GM06990 (cell line): ENCODE measurements around the gene IQSEC1.

ENCODE experiments used
- DNase-seq: peaks from one replicate; pipeline ENCODE4 v3.0.0-alpha.2; 2011; ENCODE audit not compliant: insufficient read length; ENCODE audit errors: extremely low read depth
- H3K27me3 ChIP-seq: replicated peaks from 2 replicates; pipeline ENCODE4 v1.6.0; 2011; ENCODE audit warnings: low read length; ENCODE audit not compliant: control insufficient read depth, insufficient read depth
- H3K36me3 ChIP-seq: 2 replicates; pipeline ENCODE4 v1.5.1; 2011; ENCODE audit warnings: low read length; ENCODE audit not compliant: control insufficient read depth, insufficient read depth
- H3K4me3 ChIP-seq: replicated peaks from 2 replicates; pipeline ENCODE4 v1.5.1; 2011; ENCODE audit warnings: low read depth, mild to moderate bottlenecking, control low read depth, low read length
- TF ChIP-seq, protein P1 (sequence below): IDR thresholded peaks from 2 replicates; pipeline ENCODE4 v1.5.1; 2011; ENCODE audit warnings: low read length, control low read depth, mild to moderate bottlenecking, inconsistent platforms; ENCODE audit not compliant: insufficient read depth, poor library complexity, severe bottlenecking

Gene IQSEC1

GRCh38 chr3:12943124-12944021 lies 129.9 kb downstream of the IQSEC1 start:
- TF ChIP-seq, protein P1, sequence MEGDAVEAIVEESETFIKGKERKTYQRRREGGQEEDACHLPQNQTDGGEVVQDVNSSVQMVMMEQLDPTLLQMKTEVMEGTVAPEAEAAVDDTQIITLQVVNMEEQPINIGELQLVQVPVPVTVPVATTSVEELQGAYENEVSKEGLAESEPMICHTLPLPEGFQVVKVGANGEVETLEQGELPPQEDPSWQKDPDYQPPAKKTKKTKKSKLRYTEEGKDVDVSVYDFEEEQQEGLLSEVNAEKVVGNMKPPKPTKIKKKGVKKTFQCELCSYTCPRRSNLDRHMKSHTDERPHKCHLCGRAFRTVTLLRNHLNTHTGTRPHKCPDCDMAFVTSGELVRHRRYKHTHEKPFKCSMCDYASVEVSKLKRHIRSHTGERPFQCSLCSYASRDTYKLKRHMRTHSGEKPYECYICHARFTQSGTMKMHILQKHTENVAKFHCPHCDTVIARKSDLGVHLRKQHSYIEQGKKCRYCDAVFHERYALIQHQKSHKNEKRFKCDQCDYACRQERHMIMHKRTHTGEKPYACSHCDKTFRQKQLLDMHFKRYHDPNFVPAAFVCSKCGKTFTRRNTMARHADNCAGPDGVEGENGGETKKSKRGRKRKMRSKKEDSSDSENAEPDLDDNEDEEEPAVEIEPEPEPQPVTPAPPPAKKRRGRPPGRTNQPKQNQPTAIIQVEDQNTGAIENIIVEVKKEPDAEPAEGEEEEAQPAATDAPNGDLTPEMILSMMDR = no peak
- H3K36me3 ChIP-seq = peaks cover 37% of the 10 kb centered on the region
- DNase-seq = no peak

DNA sequence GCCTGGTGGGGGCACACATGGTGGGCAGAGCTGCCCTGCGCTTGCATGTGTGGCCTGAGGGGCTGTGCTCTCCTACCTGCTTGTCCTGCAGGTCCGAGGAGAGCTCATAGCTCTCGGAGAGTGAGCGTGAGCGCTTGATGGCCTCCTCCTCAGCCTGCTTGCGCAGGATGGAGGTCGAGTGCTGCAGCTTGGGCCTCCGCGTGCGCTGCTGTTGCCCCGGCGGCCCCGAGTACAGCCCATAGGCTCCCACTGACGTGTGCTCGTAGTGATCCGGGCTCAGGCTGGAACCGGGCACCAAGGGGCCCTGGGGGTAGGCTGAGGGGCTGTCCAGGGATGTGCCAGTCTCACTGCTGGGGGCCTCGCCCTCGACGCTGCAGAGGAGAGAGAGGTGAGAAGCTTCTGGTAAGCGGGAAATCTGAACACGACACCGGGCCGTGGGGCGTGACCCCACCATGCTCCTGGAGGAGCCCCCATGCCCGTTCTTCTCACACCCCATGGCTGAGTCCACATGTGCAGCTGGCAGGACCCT lies 131.7 kb downstream of the IQSEC1 start:
- TF ChIP-seq, protein P1 = no peak
- H3K27me3 ChIP-seq = no peaks in the 10 kb centered on the region
- H3K4me3 ChIP-seq = no peak overlapping the region
- DNase-seq = no peak
- H3K36me3 ChIP-seq = peaks cover 43% of the 10 kb centered on the region

More at GRCh38 chr3:12943124-12944021, 129.9 kb downstream of the IQSEC1 start:
- Histone ChIP-seq H3K27me3 (no peaks in the 10 kb centered on the region), H3K4me3 (no peak overlapping the region)

GRCh38 chr3:12940854-12941253 lies 132.4 kb downstream of the IQSEC1 start:
- H3K27me3 ChIP-seq = no peaks in the 10 kb centered on the region
- TF ChIP-seq, protein P1 = no peak
- no peak overlapping the region for H3K4me3 ChIP-seq
- H3K36me3 ChIP-seq = peaks cover 48% of the 10 kb centered on the region
- no peak for DNase-seq

GRCh38 chr3:12939137-12939536 lies 134.1 kb downstream of the IQSEC1 start:
- H3K27me3 ChIP-seq = no peaks in the 10 kb centered on the region
- TF ChIP-seq, protein P1 = no peak
- DNase-seq = no peak
- peaks cover 62% of the 10 kb centered on the region for H3K36me3 ChIP-seq
- no peak overlapping the region for H3K4me3 ChIP-seq

- H3K36me3 ChIP-seq = peaks cover 65% of the 10 kb centered on the region
- no peaks in the 10 kb centered on the region for H3K27me3 ChIP-seq
- no peak for DNase-seq
- TF ChIP-seq, protein P1 = no peak
- no peak overlapping the region for H3K4me3 ChIP-seq
Measured at GRCh38 chr3:12938258-12938711, 134.9 kb downstream of the IQSEC1 start.
